DMS79 treated with DMSO at 0.1 percent for 48 hours (cell line): ENCODE results near the gene LDB2.
"Not testable (repeated sequence)": the region's sequence is repeated elsewhere in the genome, so short reads cannot be mapped to it uniquely, and the experiment has no call there.

Experiments
- DNase-seq: peaks from one replicate; lab custom pipeline; 2025; lab: John Stamatoyannopoulos, UW

LDB2 gene

DNA sequence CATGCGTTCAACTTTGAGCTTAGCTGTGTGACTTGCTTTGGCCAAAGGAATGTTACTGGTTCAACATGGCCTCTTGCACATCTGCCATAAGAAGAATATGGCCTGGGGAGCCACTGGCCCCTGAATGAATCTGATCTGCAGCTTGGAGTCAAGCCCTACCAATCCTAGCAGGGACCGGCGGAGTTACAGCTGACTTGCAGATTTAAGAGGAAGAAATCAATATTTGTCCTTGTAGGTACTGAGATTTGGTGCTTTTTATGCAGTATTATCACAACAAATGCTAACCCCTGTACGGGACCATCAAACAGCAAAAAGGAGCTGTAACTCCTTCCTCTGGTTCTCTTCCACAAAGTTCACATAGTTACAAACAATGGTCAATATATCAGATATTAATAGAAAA lies 252.0 kb downstream of the LDB2 start:
- no peak for DNase-seq

DNA sequence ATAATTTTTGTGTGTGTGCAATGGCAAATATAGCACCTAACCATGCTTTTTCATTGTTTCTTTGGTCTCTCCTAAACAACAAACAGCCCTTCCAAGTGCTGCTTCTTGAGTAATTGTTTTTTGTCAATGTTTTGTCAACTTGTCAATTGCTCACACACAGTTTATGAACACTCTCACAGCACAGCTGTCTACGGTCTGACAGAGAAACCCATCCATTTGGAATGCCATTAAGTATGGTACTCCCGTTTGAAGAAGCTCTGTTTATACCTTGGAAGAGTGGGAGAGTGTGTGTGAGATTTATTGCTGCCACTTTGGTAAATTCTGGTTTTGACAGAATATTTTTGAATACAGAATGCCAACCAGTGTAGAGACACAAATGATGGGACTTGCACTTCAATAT lies 254.6 kb downstream of the LDB2 start:
- no peak for DNase-seq

DNA sequence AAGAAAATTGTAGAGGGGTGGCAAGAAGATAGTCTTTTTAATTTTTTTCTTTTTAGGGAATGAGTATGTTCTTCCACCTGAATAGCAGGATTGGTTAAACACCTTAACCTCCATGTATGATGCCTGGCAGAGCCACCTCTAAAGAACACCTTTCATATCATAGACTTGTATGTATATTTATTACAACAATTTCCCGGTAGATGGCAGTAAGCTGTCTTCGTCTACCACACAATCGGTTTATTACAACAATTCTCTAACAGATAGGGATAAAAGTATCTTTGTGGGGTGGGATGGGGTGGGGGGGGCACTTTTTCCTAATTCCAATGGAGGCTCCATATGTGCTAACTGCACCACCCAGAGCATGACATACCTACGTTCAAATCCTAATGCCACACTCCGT lies 255.5 kb downstream of the LDB2 start:
- no peak for DNase-seq

DNA sequence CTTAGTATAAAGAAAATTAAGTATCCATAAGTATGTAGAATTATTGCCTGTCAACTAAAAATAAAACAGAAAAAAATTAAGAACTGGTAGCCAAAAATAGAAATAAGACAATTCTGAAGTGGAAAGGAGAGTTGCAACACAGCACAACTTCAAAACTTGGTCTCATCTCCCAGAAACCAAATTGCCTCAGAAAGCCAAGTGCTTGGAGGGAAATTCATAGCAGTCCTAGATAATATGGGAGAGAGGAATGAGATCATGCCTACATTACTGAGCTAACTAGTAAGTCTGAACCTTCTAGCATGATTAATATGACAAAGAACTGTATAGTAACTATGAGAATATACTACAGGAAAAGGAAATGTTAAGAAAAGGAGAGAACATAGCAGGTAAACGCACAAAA lies 256.5 kb downstream of the LDB2 start:
- no peak for DNase-seq

DNA sequence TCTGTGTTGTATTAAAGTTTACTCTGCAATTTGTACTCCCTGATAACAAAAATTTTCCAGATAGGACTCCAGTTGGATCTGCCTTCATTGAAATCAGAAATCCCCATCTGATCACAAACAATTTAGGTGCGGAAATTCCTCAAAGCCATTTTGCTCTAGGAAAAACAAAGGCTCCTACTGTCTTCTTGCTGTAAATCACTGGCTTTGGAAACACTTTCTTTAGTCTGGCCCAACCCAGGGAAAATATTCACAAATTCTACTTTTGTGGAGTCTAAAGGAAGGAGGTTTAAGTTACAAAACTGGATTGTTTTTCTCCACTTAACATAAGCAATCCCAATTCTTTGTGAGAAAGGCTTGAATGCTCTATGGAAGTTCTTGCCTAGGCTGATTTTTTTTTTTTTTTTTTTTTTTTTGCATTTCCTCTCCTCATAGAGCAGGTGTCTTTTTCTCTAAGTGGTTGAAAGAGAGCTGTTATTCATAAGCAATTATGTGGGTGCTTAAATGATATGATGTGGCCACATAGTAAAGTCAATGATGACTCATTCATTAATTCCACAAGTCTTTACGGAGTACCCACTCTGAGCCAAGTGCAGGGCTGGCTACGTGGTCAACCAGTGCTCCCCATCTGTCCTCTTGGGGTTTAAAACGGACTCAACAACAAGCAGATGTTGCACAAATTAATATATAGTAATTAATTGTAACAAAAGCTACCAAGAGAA lies 261.4 kb downstream of the LDB2 start:
- DNase-seq, result no peak

DNA sequence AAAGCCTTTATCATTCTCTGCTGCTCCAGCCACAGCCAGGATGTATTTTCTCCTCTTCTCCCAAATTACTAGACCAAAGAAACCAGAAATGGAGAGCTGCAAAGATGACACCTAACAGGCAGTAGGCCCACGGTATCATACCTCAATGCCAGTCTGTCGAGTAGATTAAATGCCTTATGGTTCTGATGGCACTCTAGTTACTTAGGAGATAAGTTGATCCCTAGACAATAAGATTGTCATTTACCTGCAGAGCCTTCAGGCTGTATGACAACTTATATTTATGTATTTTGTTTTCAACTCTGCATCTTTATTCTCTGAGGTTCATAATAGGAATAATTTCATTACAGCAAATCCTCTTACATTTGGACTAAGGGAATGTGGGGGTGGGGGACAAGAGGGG lies 262.1 kb downstream of the LDB2 start:
- DNase-seq, result no peak

DNA sequence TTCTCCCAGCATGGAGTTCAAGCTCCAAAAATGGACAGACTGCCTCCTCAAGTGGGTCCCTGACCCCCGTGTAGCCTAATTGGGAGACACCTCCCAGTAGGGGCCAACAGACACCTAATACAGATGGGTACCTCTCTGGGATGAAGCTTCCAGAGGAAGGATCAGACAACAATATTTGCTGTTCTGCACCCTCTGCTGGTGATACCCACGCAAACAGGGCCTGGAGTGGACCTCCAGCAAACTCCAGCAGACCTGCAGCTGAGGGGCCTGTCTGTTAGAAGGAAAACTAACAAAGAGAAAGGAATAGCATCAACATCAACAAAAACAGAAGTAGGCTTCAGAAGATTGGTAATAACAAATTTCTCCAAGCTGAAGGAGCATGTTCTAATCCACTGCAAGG lies 269.2 kb downstream of the LDB2 start:
- DNase-seq, result not testable (repeated sequence)

DNA sequence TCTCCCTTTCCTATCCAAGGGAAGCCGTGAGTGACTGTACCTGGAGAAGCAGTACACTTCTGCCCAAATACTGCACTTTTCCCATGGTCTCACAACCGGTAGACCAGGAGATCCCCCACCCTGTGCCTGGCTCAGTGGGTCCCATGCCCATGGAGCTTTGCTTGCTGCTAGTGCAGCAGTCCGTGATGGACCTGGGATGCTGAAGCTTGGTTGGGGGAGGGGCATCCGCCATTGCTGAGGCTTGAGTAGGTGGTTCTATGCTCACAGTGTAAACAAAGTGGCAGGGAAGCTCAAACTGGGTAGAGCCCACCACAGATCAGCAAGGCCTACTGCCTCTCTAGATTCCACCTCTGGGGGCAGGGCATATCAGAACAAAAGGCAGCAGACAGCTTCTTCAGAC lies 269.6 kb downstream of the LDB2 start:
- DNase-seq, result not testable (repeated sequence)

DNA sequence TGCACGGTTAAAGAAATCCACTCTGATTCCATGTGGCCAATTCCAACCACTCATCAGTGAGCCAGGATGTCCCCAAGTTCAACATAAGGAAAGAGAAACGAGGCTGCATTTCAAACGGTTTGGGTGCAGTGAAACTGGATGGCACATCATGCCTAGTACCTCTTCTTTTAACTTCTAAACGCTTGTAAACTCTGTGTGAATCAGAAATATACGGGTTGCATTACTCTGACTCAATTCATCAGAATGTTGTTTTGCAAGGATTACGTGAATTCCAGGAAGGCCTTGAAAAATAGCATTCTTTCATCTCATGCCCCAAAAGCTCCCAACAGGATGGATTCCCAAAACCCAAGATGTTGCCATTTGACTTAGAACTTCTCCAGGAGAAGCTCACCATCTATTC lies 270.4 kb downstream of the LDB2 start:
- DNase-seq, result no peak

DNA sequence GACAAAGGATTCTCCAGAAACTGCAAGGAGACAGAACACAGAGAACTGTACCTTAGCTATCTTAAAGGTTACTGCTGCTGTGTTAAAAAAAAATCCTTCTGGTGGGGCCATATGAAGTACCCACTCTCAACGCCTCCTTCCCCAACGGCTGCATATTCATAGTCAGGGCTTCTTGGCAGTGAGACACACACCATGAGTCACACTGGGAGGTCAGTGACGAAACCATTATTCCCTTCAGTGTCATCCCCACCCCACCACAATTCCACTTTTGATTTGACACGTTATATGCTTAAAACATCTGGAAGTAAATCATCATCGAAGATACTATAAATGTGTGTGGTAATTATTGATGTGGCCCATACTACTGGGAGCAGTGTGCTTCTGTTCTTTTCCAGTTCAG lies 271.5 kb downstream of the LDB2 start:
- no peak for DNase-seq

DNA sequence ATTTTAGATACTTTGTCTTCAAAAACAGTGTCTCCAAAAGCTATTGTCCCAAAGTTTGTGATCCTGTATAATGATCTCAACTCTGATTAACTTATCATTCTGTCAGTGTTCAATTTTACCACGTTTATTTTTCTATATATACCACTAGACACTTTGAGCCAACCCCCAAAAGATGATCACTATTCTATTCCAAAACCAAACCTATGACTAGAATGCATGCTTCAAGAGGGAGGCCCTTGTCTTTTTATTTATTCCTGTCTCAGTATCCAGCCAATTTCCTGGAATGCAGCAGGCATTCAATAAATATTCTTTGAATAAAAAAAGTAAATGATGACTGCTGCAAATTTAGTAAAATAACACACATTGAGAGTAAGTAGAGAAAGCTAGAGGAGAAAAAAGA lies 275.6 kb downstream of the LDB2 start:
- no peak for DNase-seq

DNA sequence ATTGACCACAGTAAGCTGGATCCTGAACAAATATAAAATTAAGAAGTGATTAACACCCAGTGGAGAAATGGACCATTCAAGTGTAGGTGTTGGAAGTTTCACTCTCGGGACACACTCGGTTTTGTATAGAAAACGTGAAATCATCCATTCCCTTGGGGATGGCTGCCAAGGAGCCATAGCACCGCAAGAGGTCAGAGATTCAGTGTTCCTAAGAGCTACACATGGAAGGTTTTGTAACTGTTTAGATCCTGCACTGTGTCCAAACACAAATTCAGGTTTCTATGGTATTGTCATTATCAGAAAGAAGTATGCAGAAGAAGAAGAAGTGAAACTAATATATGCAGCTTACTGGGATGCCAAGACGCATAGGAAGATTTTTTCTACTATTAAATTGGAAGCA lies 281.0 kb downstream of the LDB2 start:
- no peak for DNase-seq

DNA sequence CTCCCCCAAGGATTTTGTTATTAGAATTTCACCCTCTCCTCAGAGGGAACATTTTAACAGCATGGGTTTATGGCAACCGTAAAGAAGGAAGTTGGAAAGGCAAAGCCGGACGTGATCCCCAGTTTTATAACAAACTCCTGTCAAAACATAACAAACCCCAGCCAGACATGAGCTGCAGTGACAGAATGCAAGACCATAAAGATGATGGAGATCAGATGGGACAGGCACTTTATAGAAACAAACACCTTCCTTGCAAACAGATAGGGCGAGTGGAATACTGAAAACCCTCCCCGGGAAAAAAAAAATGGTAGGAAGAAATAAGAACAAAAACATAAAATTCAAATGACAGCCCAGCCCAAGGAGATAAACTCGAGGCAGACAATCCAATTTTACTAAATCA lies 281.4 kb downstream of the LDB2 start:
- no peak for DNase-seq

DNA sequence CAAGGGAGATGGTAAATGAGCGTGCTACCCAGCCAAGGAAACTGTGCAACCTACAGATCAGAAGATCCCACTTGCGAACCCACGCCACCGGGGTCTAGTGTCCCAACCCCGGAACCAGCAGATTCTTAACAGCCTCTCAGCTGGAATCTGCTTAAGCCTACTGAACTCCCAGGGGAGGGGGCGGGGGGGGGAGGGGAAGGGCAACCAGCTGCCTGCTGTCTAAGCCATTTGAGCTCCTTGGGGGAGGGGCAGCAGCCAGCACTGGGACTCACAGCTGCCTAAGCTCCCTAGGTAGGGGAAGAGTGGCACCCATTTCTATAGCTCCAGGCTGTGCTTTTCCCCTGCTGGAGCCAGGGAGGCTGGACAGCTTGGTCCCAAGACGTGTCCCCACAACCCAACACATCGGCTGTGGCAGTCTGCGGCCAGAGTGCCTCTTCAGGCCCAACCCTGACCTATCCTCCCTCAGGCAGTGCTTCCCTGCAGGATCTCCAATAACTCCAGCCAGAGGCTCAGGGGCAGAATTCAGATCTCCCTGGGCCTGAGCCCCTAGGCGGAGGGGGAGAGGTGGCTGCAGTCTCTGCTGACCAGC lies 289.2 kb downstream of the LDB2 start:
- no peak for DNase-seq

DNA sequence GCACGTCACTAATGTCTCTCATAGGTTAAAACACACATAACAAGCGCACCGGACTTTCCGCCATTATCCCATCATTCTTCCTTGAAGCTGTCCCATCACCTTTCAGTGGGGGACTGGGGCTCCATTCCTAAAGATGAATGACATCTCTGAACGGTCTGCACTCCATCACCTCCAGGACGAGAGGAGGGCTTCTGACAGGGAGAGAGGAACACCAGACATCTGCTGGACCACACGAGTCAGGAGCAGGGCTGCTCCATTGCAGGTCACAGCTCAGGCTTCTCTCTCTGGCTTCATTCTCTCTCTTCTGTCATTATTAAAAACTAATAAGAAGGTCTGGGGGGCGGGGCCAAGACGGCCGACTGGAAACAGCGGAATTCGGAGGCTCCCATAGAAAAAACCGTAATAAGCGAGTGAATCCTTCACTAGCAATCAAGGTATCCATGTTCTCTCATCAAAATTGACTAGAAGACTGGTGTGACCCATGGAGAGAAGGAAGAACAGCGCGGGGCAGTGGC lies 289.8 kb downstream of the LDB2 start:
- no peak for DNase-seq

DNA sequence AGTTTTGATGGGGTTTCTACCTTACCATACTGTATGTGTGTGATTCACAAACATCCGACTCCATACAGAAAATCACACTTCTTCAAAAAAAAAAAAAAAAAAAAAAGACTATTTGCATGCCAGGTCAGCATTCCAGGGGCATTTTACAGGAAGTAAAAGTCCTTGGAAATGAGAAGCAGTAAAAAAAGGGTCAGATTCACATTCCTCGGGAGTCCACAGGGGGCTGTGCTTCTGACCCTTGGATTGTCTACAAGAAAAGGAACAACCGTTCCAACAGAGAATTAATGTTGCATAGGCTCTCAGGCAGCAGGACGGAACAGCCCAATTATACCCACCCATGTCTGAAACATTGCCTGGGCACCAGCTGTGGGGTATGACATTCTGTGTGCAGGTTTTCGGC lies 290.3 kb downstream of the LDB2 start:
- DNase-seq, result no peak

DNA sequence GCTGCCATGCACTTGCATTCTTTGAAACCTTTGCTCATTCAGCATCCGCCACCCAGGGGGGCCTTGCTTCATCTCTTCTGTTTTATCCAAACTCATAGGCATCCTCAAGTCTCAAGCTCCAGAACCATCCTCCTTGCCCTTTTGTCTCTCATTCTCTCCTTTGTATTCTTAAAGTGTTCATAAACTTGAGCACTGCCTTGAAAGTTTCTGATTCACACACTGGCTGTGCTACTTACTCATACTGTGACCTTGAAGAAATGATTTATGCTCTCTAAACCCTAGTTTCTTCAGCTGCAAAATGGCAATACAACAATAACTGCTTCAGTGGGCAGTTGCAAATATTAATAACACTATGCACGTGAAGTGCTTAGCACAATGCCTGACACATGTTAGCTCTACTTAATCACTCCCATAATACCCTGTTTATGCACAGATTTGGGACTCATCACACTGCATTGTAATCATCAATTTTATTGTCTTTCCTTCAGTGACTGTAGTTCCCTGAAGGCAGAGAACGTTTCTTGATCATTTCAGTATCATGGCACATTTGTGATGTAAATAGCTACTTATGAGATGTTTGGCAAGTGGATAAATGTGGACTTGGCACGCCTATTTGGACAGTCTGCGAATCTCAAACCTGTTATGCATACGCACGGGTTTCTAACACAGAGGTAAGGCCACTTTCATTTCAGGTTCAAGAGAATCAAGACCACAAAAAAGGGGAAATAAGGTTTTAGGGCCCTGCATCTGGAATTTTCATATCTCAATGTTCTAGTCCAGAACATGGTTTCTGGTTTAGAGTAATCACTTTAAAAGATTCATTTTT lies 291.0 kb downstream of the LDB2 start:
- DNase-seq, result no peak

DNA sequence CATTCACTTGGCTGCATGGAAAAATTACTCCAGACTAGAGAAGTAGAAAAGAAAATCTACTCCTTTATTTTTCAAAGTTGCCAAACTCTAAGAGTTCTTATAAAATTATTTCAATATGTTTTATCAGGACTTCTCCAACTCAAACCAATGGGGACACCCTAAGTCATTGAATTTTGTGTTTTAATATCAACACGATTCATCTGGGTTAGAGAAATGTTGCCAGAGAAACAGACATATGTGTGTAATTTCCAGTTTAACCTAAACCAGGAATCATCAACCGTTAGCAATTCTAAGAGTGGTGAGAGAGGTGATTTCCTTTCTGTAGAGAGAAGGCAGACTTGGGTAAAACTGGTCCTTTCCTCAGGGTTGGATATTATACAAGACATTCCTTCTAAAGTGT lies 291.8 kb downstream of the LDB2 start:
- DNase-seq, result no peak

DNA sequence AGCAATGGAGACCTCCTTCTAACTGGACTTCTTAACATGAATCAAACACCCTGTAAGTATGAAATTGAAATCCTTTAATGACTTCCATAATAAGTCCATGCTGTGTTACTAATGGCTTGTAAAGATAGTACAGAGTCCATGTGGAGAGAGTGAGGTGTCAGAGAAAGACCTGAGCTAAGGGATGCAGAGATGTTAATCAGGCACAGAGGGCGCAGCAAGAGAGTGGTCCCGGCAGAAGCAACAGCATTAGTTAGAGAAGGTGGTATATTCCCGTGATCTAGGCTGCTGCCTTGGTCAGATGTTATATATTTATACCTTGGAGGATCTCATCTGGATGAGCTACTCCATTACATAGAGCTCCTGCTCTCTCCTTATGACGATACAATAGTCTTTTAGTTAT lies 295.3 kb downstream of the LDB2 start:
- DNase-seq, result no peak

DNA sequence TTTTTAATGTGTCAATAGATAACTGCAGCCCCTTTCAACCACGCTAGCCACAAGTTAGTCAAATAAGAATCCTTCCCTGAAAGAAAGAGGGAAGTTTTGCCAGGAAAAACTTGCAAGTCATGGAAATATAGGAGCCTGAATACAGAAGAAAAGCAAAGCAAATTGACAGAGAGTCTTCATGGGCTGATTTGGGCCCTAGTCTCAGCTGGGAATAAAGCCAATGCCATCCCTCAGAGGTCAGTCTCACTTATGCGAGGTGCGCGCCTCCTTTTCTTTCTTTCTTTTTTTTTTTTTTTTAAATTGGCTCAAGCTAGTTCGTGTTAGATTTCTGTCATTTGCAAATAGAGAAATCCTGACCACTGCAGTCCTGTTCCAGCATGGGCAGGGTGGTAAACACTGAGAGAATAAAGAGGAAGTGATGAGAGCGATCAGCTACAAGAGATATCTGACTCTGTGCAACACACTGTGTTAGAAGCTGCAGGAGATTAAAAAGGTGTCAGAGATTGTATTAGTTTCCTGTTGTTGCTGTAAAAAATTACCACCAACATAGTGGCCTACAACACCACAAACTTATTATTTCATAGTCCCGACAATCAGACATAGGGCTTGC lies 299.7 kb downstream of the LDB2 start:
- no peak for DNase-seq

DNA sequence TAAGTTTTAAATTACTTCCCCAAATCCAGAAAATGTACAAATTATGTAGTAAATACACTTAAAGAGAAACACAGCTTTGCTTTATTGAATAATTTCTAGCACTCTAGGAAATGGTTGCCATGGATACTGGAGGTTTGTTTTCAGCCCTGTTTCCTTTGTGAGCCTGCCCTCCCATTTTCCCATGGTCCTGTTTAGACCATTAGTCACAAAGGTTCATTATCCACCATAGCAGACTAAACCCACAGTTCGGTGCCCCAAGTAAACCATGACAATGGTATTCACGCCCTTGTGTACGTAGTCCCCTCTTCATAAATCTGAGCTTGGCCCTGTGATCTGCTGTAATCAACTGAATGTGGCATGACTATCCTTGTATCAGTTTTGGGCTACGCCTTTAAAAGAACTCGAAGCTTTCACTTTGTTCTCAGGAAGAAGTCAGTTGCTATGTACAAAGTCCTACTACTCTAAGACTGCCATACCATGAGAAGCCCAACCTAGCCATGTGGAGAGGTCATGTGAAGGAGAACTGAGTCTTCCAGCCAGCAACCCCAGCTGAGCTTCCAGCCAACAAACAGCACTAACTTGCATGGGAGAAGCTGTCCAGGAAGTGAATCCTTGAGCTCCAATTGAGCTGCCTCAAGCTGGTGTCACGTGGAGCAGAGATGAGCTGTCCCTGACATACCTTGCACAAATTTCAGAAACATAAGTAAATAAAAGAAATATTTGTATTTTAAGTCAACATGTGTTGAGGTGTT lies 300.4 kb downstream of the LDB2 start:
- DNase-seq, result no peak

DNA sequence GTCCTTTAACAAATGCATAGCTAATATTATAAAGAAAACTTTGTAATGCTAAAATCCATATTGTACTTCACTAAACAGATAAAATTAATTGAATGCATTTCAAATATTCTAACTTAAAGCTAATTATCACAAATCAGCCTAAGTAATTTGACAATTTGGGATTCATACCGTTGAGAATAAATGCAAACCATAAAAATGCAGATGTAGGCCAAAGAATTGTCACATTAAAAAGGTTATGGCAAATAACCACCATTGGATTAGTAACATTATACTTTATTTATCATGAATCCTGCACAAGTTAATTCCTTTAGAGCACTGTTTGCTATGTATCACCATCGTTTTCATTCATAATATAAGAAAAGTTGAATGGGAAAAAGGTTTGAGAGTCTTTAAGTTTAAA lies 301.0 kb downstream of the LDB2 start:
- no peak for DNase-seq
